Activated CD4-positive, alpha-beta T cell treated with anti-CD3 and anti-CD28 coated beads, Interleukin-2, amount 50 U/mL, for 1 hour (primary cell): ENCODE data around the gene DPY19L1.
"Not testable (repeated sequence)": the region's sequence is repeated elsewhere in the genome, so short reads cannot be mapped to it uniquely, and the experiment has no call there.

Experiments
- DNase-seq: peaks from one replicate; pipeline ENCODE4 v3.0.0-alpha.2; 2020

DPY19L1 gene

DNA sequence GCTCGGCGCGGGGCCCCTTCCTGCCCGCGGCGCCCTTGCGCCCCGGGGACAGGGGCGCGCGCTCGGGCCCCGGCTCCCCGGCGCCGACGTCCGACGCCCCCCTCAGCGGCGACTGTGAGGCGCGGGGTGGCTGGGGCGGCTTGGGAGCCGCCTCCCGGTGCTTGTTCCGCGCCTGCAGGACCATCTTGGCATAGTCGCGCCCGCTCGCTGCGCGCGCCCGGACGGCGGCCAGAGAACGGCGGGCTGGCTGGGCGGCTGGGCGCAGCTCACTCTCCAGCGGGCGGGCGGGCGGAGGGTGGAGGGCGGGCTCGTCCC lies at the start of gene DPY19L1:
TSS of gene DPY19L1 (minus strand) at position 275 of the 315 bp plus-strand sequence. CDS start at position 184, 91 bp downstream.
- no peak for DNase-seq

DNA sequence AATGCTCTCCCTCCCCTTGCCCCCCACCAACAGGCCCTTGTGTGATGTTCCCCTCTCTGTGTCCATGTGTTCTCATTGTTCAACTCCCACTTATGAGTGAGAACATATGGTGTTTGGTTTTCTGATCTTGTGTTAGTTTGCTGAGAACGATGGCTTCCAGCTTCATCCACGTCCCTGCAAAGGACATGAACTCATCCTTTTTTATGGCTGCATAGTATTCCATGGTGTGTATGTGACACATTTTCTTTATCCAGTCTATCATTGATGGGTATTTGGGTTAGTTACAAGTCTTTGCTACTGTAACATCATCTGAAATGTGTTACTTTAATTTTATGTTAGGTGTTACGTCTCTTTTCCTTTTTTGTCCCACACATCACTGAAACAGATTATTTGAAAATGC lies 42.2 kb upstream of the DPY19L1 start:
- DNase-seq: not testable (repeated sequence)

DNA sequence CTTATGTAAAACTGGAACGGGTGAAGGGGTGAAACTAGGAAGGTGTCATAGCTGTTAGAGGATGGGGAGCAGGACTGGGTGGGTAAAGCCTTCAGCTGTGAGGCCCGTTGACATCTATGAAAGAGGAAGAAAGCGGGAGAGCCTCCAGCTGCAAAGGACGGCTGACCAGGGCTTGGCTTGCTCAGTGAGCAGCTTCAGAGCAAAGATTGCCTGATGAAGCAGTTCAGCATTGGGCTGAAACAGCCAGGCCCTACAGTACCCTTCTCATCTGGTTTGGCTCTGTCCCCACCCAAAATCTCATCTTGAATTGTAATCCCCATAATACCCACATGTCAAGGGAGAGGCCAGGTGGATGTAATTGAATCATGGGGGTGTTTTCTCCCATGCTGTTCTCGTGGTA lies 36.7 kb upstream of the DPY19L1 start:
- DNase-seq: not testable (repeated sequence)

- not testable (repeated sequence) for DNase-seq
Observed at GRCh38 chr7:35072950-35073827, 35.9 kb upstream of the DPY19L1 start.

DNA sequence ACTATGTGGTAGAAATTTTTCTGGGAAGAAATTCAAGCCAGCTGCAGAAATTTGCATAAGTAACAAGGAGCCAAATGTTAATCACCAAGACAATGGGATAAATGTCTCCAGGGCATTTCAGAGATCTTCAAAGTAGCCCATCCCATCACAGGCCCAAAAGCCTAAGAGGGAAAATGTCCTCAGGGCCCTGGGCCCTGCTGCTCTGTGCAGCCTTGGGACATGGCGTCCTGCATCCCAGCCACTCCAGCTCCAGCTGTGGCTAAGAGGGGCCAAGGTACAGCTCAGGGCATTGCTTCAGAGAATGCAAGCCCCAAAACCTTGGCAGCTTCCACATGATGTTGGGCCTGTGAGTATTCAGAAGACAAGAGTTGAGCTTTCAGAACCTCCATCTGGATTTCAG lies 31.8 kb upstream of the DPY19L1 start:
- not testable (repeated sequence) for DNase-seq

DNA sequence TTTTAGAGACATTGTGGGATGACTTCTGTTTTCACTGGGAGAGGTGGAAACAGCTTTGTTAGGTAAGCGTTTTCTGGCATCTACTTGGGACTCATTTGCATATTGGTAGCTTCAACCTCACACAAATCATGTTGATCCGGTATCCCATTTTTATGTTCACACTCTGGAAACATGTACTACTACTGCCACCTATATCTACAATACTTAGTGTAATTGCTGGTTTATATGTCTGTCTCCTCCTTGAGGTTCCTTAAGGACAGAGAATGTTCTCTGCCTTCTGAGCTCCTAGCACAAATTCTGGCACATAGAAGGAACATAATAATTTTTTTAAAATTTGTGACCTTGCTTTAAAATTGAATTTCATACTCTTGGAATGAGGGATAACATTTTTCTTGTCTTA lies 28.1 kb upstream of the DPY19L1 start:
- DNase-seq: not testable (repeated sequence)

DNA sequence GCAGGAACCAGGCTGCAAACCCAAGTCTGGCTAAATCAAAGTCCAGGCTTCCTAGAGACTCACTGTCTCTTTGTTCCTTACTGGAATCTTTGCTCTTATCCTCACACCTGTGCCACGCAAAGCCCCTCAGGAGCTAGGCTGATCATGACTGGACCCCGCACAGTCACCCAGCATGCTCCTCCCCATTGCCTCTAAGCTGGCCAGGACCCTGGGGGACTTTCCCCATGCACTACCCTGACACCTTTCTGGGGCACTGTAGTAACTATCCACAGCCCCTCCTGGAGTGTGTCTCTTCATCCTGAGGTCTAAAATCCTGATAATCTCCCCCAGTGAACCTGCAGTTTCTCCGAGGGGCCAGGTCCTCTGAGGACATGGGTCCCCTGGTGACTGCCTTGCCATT lies 21.3 kb upstream of the DPY19L1 start:
- DNase-seq: not testable (repeated sequence)

DNA sequence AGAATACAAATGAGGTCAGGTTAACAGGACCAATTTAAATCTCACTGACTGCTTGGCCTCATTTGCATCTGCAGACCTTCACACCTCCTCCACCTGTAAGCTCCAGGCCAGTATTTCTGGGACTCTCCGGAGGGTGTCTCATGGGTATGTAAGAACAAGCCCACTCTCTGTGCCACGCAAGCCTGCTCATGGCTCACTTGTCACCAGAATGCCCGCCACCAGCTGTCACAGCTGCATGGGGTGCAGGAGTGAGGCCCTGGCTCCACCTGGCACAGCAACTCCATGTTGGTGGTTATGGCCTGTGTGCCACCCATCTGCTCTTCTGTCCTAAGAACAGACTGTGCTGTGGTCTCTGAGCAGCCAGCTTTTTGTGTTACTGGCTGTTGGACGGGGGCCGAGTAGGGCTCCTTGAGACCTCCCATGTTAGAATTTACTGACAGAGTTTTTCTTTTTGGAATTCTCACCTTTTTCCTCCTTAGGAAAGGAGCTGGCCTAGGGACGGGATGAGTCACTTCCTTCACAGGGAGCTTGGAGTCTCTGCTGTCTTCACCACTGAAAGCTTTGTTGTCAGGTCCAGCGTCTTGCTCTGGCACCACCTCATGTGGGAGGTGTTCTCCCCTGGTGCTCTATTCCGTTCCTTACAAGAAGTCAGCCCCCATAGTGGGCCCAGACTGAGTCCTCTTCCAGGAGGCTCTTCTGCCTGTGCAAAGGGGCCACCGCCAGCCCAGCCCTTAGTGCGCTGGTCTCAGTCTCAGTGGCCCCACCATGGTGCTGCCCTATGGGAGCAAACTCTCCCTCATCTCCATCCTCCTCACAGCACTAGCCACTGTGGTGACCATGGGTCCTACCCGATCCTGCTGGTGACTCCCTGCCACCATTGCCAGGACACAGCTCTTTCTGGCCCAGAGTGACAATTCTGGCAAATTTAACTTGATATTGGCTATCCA lies 20.5 kb upstream of the DPY19L1 start:
- DNase-seq: not testable (repeated sequence)

GRCh38 chr7:35055733-35056132 lies 18.4 kb upstream of the DPY19L1 start:
- not testable (repeated sequence) for DNase-seq

GRCh38 chr7:35053488-35054175 lies 16.3 kb upstream of the DPY19L1 start:
- DNase-seq: not testable (repeated sequence)

DNA sequence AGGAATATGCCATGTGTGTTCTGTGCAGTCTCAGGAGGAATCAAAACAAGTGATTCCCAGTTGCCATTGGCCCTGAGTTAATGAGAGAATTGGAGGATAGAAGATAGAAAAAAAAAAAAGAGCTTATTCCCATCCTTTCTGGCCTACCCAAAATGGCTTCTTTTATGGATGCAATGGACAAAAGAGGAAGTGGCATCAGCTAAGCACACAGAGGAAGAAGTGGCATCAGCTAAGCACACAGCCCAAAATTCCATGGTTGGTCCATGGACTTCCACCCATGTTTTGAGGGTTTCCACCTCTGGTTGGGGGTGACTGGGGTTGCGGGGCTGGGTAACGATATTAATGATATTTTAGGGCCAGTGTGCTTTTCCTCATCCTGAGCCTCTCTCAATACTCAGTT lies 11.1 kb upstream of the DPY19L1 start:
- DNase-seq: not testable (repeated sequence)

GRCh38 chr7:35047912-35048305 lies 10.6 kb upstream of the DPY19L1 start:
- not testable (repeated sequence) for DNase-seq

- DNase-seq: not testable (repeated sequence)
Observed at GRCh38 chr7:35047263-35047911, 10.1 kb upstream of the DPY19L1 start.

DNA sequence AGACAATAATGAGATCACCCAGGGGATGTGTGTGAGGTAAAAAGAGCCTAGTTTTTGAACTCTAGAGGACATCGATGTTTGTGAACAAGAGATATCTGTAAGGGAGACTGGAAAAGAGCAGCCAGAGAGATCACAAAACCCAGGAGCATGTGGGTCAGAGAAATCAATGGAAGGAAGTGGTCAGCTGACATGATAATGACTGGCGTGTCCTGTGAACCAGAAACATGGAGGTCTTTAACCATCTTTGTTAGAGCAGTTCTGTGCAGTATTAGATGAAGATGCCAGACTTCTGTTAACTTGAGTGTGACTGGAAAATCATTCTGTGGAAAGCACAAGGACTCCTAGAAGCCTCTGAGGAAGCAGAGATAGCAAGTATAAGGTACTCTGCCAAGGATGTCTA lies 6.0 kb upstream of the DPY19L1 start:
- DNase-seq: not testable (repeated sequence)

GRCh38 chr7:35040906-35041305 lies 3.6 kb upstream of the DPY19L1 start:
- DNase-seq: no peak

GRCh38 chr7:35039343-35039742 lies 2.1 kb upstream of the DPY19L1 start:
- DNase-seq: no peak

- no peak for DNase-seq
Observed at GRCh38 chr7:35038354-35038753, 1.1 kb upstream of the DPY19L1 start.

DNA sequence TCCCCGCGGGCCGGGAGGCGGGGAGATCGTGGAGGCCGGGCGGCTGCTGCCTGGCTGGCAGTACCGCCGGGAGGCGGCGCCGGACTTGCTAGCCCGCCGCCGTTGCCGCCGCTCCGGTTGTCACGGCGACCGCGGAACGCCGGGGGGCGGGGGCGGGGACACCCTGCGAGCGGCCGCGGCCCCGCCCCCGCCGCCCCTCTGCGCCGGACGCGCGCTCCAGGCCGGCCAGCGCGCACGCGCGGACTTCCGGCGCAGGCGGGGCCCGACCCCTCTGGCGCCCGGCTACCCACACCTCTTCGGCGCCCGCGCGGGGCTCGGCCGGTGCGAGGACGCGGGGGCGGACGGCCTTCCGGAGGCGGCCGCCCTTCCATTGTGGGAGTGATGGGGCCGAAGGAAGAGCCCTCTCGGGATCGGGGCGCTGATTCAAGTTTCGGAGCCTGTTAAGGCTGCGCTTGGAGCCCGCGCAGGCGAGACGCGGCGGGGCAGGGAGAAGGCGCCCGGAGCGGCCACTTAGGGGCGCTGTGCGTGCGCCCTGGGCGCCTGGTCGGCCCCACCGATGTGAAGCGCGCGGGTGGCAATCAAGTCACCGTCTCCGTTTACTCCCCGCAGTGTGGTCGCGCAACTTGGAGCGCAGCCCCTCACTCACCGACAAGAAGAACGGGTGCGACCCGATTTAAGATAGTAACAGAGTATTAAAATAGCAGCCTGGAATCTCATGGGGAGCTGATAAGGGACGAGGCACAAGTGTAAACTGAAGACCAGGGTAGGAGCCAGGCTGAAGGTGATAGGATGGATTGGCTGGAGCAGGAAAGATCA lies 449 bp upstream of the DPY19L1 start:
- peak; percentile 81 for DNase-seq

GRCh38 chr7:35036361-35037171 lies 719 bp downstream of the DPY19L1 start:
- peak; percentile 34 for DNase-seq

- DNase-seq: peak; percentile 20
Observed at GRCh38 chr7:35035511-35035961, 1.7 kb downstream of the DPY19L1 start.

GRCh38 chr7:35032166-35032565 lies 5.1 kb downstream of the DPY19L1 start:
- DNase-seq: no peak
